Brain microvascular endothelial cell (primary cell): ENCODE data around the gene CACNA2D4.

ENCODE experiments used
- DNase-seq: peaks from one replicate; pipeline ENCODE4 v3.0.0-alpha.2; 2020
- H3K27ac ChIP-seq: fragments of 250-450 bp; sonication (Bioruptor Pico); 2 replicates; pipeline ENCODE4 v1.5.1; 2020; ENCODE audit warnings: mild to moderate bottlenecking, moderate library complexity
- H3K27me3 ChIP-seq: fragments of 250-450 bp; sonication (Bioruptor Pico); replicated peaks from 2 replicates; pipeline ENCODE4 v1.5.1; 2020; ENCODE audit warnings: mild to moderate bottlenecking
- H3K36me3 ChIP-seq: fragments of 250-450 bp; sonication (Bioruptor Pico); replicated peaks from 2 replicates; pipeline ENCODE4 v1.5.1; 2020; ENCODE audit warnings: mild to moderate bottlenecking
- H3K4me3 ChIP-seq: 2 replicates; pipeline ENCODE4 v1.5.1; 2011; ENCODE audit warnings: low read depth, mild to moderate bottlenecking, control low read depth, low read length, moderate library complexity
- CTCF ChIP-seq: IDR thresholded peaks from 2 replicates; pipeline ENCODE4 v1.5.1; 2011; ENCODE audit warnings: low read depth, mild to moderate bottlenecking, moderate library complexity, low read length, control low read depth, inconsistent platforms; ENCODE audit errors: missing control alignments
- in situ Hi-C: cut with HindIII; loops from 2 replicates; pipeline ENCODE4 v1.10.0; 2017; ENCODE audit warnings: low sequenced_read_pairs, low pct_ligation_motif_present

The CACNA2D4 gene

DNA sequence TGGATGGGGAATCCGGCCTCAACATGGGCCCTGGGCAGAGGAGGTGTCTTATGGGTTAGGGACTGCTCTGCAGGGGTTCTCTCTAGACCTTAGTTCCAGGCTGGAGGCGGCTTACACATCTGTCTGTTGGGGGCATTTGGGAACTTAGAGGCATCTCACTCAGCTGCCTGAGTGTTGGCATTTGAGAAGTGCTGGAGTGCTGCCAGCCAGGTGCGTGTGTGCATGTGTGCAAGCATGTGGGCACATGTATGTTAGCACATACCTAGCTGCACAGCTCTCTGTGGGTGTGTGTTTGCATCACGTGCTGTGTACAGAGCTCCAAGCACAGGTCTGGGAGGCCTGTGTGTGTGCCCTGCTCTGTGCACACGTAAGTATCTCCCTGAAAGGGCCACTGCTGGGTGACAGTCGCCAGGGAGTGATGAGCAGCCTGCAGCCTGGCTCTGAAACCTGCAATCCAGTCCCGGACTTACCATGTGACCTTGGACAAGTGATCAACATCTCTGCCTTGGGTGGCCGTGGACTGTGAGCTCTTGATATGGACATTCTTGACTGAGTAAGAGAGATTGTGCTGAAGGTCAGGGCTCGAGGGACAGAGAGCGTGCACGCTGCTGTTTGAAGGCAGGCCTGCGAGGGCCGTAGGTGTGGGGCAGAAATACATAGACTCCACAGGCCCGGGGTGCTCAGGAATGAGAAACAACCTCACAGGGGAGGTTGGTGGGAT is 92.9 kb downstream of the CACNA2D4 start:
- Histone ChIP-seq H3K27me3 (peaks cover 26% of the 10 kb centered on the region), H3K27ac (no peak overlapping the region), H3K4me3 (no peak overlapping the region), H3K36me3 (no peaks in the 10 kb centered on the region)
- no peak for TF ChIP-seq CTCF
- in situ Hi-C loops: no loop called here
- no peak for DNase-seq

DNA sequence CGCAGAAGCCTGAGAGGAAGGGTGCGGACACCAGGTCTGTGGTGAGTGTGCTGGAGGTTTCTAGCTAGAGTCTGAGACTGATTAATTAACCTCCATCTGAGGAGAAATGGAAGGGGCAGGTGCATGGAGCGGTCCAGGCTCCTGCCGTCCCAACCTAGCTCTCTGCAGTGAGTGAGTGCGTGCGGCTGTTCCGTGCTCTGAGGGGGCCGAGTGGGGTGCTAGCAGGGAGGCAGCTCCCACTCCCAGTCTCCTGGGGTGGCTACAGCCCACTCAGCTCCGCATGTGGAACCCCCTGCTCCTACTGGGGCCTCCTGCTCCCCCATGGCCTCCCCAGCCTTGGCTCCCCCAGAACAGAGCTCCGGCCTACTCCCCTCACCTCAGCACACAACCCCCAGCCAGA is 95.2 kb downstream of the CACNA2D4 start:
- DNase-seq: no peak
- H3K4me3 ChIP-seq: no peak overlapping the region
- no peak for TF ChIP-seq CTCF
- peaks cover 42% of the 10 kb centered on the region for H3K27me3 ChIP-seq
- in situ Hi-C loops: loop anchor here (25.0 kb wide), 1 partner anchor 114 kb away; no protein-coding TSS in a partner anchor
- no peak overlapping the region for H3K27ac ChIP-seq
- H3K36me3 ChIP-seq: no peaks in the 10 kb centered on the region

DNA sequence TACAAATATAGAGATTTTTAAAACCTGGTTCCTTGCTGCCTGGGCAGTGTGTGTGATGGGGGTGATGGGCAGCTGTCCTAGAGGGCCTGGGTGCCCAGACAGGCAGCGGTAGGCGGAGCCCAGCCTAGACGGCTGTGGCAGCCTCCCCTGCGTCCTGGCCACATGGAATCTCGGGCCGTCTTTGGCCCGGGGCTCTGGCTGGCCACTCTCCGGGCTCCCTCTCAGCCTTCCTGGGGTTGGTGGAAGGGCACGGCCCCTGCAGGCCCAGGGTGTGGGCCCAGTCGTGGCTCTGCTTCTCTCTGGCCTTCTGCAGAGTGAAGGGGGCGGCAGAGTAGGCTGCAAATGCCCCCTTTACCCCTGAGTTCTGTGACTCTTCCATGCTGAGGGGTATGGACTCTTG is 95.8 kb downstream of the CACNA2D4 start:
- TF ChIP-seq CTCF: no peak
- in situ Hi-C loops: loop anchor here (25.0 kb wide), 1 partner anchor 115 kb away; no protein-coding TSS in a partner anchor
- Histone ChIP-seq H3K27ac (no peak overlapping the region), H3K27me3 (peaks cover 42% of the 10 kb centered on the region), H3K36me3 (no peaks in the 10 kb centered on the region), H3K4me3 (no peak overlapping the region)
- DNase-seq: no peak

GRCh38 chr12:1821805-1822204 is 96.6 kb downstream of the CACNA2D4 start:
- no peak overlapping the region for H3K4me3 ChIP-seq
- H3K36me3 ChIP-seq: no peaks in the 10 kb centered on the region
- H3K27me3 ChIP-seq: peaks cover 42% of the 10 kb centered on the region
- DNase-seq: no peak
- TF ChIP-seq CTCF: no peak
- no peak overlapping the region for H3K27ac ChIP-seq
- in situ Hi-C loops: loop anchor here (25.0 kb wide), 1 partner anchor 115 kb away; no protein-coding TSS in a partner anchor

DNA sequence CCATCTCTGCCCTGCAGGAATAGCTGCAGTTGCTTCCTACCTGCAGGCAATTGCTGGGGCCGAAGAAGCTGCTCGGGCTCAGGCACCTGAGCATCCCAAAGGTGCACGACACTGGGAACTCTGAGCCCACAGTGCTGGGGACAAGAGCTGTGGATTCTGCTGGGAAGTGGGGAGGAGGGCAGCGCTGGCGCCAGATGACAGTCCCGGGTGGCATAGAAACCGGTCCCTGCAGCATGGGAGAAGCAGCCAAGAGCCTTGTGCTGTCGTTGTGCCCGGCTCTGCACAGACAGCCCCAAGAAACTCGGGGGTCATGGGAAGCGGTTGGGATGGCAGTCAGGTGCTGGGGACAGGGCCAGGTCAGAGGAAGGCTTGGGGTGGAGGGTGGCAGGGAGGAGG is 97.6 kb downstream of the CACNA2D4 start:
- Histone ChIP-seq H3K27me3 (peaks cover 42% of the 10 kb centered on the region), H3K27ac (no peak overlapping the region), H3K36me3 (no peaks in the 10 kb centered on the region), H3K4me3 (no peak overlapping the region)
- DNase-seq: no peak
- in situ Hi-C loops: loop anchor here (25.0 kb wide), 1 partner anchor 116 kb away; no protein-coding TSS in a partner anchor
- TF ChIP-seq CTCF: no peak
